ENCODE measurements around the gene ZNF536. TPM values are rescaled to one million over a fixed set of nuclear protein-coding genes. Genes with fewer than 3 reads are reported as not detected.
"Not testable (repeated sequence)": the region's sequence is repeated elsewhere in the genome, so short reads cannot be mapped to it uniquely, and the experiment has no call there.

ZNF536 gene
- total and polyA plus RNA-seq, 7 experiments from 2014 or later: not detected

- ChIA-PET CTCF (no interaction called here), POLR2A (no interaction called here)
- ATAC-seq (no peak), DNase-seq (no peak)
- Mint-ChIP-seq H3K4me3 (no peak overlapping the region), H3K27me3 (peaks cover 4 to 12% (median 7%) of the 10 kb centered on the region in 5 donors), H3K4me1 (no peaks in the 10 kb centered on the region), H3K36me3 (peaks cover 0 to under 1% (median 0%) of the 10 kb centered on the region in 5 donors), H3K9me3 (peaks cover 0 to 13% (median 0%) of the 10 kb centered on the region in 11 donors), H3K27ac (no peak overlapping the region)
- no peaks in the 10 kb centered on the region for H3K9me3 ChIP-seq (ENCODE audit: control insufficient read depth in 2 of 3, low read length in 3 of 3)
- no peaks in the 10 kb centered on the region for H3K4me1 ChIP-seq (ENCODE audit: control insufficient read depth in 2 of 2, insufficient read depth in 2 of 2, low read length in 2 of 2)
- H3K27me3 ChIP-seq (ENCODE audit: control insufficient read depth in 2 of 2, insufficient read depth in 2 of 2, low read length in 2 of 2): no peaks in the 10 kb centered on the region
- H3K27ac ChIP-seq (ENCODE audit: low read depth, low read length): no peak overlapping the region
- intact Hi-C loops (cut with micrococcal nuclease): no loop called here
- no peak overlapping the region for H3K4me3 ChIP-seq (ENCODE audit: low read length)
- no peaks in the 10 kb centered on the region for H3K36me3 ChIP-seq (ENCODE audit: control insufficient read depth in 2 of 3, insufficient read depth in 3 of 3, low read length in 3 of 3)
Observed at GRCh38 chr19:30411714-30412113, 39.5 kb downstream of the ZNF536 start.

DNA sequence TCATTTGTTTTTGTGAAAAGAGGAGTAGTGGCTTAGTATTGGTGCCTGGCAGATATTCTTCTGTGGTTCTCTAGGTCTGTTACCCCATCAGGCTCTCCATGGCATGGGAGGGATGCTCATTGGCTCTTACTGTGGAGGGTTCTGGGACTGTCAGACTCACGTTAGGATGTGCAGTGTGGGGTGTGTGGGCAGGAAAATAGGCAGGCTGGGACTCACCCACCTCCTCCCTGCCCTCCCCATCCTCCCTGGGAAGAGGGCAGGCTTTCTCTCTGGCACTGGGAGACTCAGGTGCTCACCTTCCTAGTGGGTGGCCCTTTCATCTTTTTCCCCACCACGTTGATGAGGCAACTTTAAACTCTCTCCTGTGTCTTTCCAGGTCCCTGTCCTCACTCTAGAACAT lies 44.2 kb downstream of the ZNF536 start:
- no peak overlapping the region for H3K4me3 Mint-ChIP-seq
- H3K9me3 Mint-ChIP-seq: peaks cover 0 to 18% (median 1%) of the 10 kb centered on the region in 11 donors
- H3K27me3 Mint-ChIP-seq: peaks cover 6 to 32% (median 27%) of the 10 kb centered on the region in 5 donors
- H3K4me3 ChIP-seq (ENCODE audit: low read length): no peak overlapping the region
- H3K27me3 ChIP-seq (ENCODE audit: control insufficient read depth in 2 of 2, insufficient read depth in 2 of 2, low read length in 2 of 2): peaks cover 0 to 3% of the 10 kb centered on the region in 2 donors
- intact Hi-C loops (cut with micrococcal nuclease): no loop called here
- H3K27ac ChIP-seq (ENCODE audit: low read depth, low read length): no peak overlapping the region
- no peaks in the 10 kb centered on the region for H3K4me1 Mint-ChIP-seq
- H3K9me3 ChIP-seq (ENCODE audit: control insufficient read depth in 2 of 3, low read length in 3 of 3): no peaks in the 10 kb centered on the region
- H3K27ac Mint-ChIP-seq: no peak overlapping the region
- no peak for ATAC-seq
- peaks cover 0 to 5% (median 0%) of the 10 kb centered on the region in 5 donors for H3K36me3 Mint-ChIP-seq
- POLR2A ChIA-PET: no interaction called here
- DNase-seq: no peak
- CTCF ChIA-PET: no interaction called here
- H3K36me3 ChIP-seq (ENCODE audit: control insufficient read depth in 2 of 3, insufficient read depth in 3 of 3, low read length in 3 of 3): no peaks in the 10 kb centered on the region
- no peaks in the 10 kb centered on the region for H3K4me1 ChIP-seq (ENCODE audit: control insufficient read depth in 2 of 2, insufficient read depth in 2 of 2, low read length in 2 of 2)

DNA sequence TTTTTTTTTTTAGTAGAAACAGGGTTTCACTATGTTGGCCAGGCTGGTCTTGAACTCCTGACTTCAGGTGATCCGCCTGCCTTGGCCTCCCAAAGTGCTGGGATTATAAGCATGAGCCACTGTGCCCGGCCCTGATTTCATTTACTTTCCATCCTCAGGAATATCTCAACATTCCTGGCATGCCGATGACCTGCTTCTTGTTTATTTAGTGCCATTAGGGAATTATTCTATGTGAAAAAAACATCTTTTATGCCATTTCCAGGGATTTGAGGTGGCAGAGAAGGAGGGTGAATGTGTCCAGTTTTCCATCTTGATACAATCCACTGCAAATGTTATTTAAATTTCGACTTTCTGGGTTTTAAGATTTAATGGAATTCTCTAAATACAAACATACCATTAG lies 45.0 kb downstream of the ZNF536 start:
- H3K27ac ChIP-seq (ENCODE audit: low read depth, low read length); H3K4me1 Mint-ChIP-seq; CTCF ChIA-PET; DNase-seq; H3K36me3 Mint-ChIP-seq; ATAC-seq; H3K36me3 ChIP-seq (ENCODE audit: control insufficient read depth in 2 of 3, insufficient read depth in 3 of 3, low read length in 3 of 3); H3K9me3 ChIP-seq (ENCODE audit: control insufficient read depth in 2 of 3, low read length in 3 of 3); POLR2A ChIA-PET; H3K4me1 ChIP-seq (ENCODE audit: control insufficient read depth in 2 of 2, insufficient read depth in 2 of 2, low read length in 2 of 2); H3K4me3 Mint-ChIP-seq; H3K27ac Mint-ChIP-seq; H3K27me3 ChIP-seq (ENCODE audit: control insufficient read depth in 2 of 2, insufficient read depth in 2 of 2, low read length in 2 of 2); intact Hi-C loops (cut with micrococcal nuclease); H3K4me3 ChIP-seq (ENCODE audit: low read length): not testable (repeated sequence)
- Mint-ChIP-seq H3K9me3 (peaks cover 0 to 18% (median 1%) of the 10 kb centered on the region in 11 donors), H3K27me3 (peaks cover 6 to 34% (median 27%) of the 10 kb centered on the region in 5 donors)

- Histone ChIP-seq H3K36me3 (ENCODE audit: control insufficient read depth in 2 of 3, insufficient read depth in 3 of 3, low read length in 3 of 3) (no peaks in the 10 kb centered on the region), H3K27me3 (ENCODE audit: control insufficient read depth in 2 of 2, insufficient read depth in 2 of 2, low read length in 2 of 2) (peaks cover 0 to 3% of the 10 kb centered on the region in 2 donors), H3K9me3 (ENCODE audit: control insufficient read depth in 2 of 3, low read length in 3 of 3) (no peaks in the 10 kb centered on the region), H3K4me1 (ENCODE audit: control insufficient read depth in 2 of 2, insufficient read depth in 2 of 2, low read length in 2 of 2) (no peaks in the 10 kb centered on the region), H3K27ac (ENCODE audit: low read depth, low read length) (no peak overlapping the region), H3K4me3 (ENCODE audit: low read length) (no peak overlapping the region)
- Mint-ChIP-seq H3K9me3 (peaks cover 0 to 15% (median 0%) of the 10 kb centered on the region in 11 donors), H3K27me3 (peaks cover 5 to 35% (median 27%) of the 10 kb centered on the region in 5 donors), H3K36me3 (peaks cover 0 to 5% (median 0%) of the 10 kb centered on the region in 5 donors), H3K27ac (no peak overlapping the region), H3K4me1 (no peaks in the 10 kb centered on the region), H3K4me3 (no peak overlapping the region)
- intact Hi-C loops (cut with micrococcal nuclease): no loop called here
- POLR2A ChIA-PET: no interaction called here
- DNase-seq: no peak
- no peak for ATAC-seq
- CTCF ChIA-PET: no interaction called here
Observed at GRCh38 chr19:30419568-30420180, 47.5 kb downstream of the ZNF536 start.

GRCh38 chr19:30420316-30420715 lies 48.1 kb downstream of the ZNF536 start:
- Histone ChIP-seq H3K36me3 (ENCODE audit: control insufficient read depth in 2 of 3, insufficient read depth in 3 of 3, low read length in 3 of 3) (no peaks in the 10 kb centered on the region), H3K4me1 (ENCODE audit: control insufficient read depth in 2 of 2, insufficient read depth in 2 of 2, low read length in 2 of 2) (no peaks in the 10 kb centered on the region), H3K9me3 (ENCODE audit: control insufficient read depth in 2 of 3, low read length in 3 of 3) (no peaks in the 10 kb centered on the region), H3K27me3 (ENCODE audit: control insufficient read depth in 2 of 2, insufficient read depth in 2 of 2, low read length in 2 of 2) (peaks cover 0 to 3% of the 10 kb centered on the region in 2 donors), H3K4me3 (ENCODE audit: low read length) (no peak overlapping the region), H3K27ac (ENCODE audit: low read depth, low read length) (no peak overlapping the region)
- ATAC-seq (no peak), DNase-seq (no peak)
- Mint-ChIP-seq H3K27ac (no peak overlapping the region), H3K9me3 (peaks cover 0 to 8% (median 0%) of the 10 kb centered on the region in 11 donors), H3K27me3 (peaks cover 3 to 39% (median 27%) of the 10 kb centered on the region in 5 donors), H3K4me1 (no peaks in the 10 kb centered on the region), H3K4me3 (no peak overlapping the region), H3K36me3 (peaks cover 0 to 5% (median 0%) of the 10 kb centered on the region in 5 donors)
- ChIA-PET POLR2A (no interaction called here), CTCF (no interaction called here)
- intact Hi-C loops (cut with micrococcal nuclease): no loop called here

- Mint-ChIP-seq H3K9me3 (peaks cover 0 to 6% (median 0%) of the 10 kb centered on the region in 11 donors), H3K4me1 (no peaks in the 10 kb centered on the region), H3K36me3 (peaks cover 0 to 5% (median 0%) of the 10 kb centered on the region in 5 donors), H3K27me3 (peaks cover 3 to 39% (median 24%) of the 10 kb centered on the region in 5 donors), H3K4me3 (no peak overlapping the region), H3K27ac (no peak overlapping the region)
- Histone ChIP-seq H3K4me1 (ENCODE audit: control insufficient read depth in 2 of 2, insufficient read depth in 2 of 2, low read length in 2 of 2) (no peaks in the 10 kb centered on the region), H3K4me3 (ENCODE audit: low read length) (no peak overlapping the region), H3K27me3 (ENCODE audit: control insufficient read depth in 2 of 2, insufficient read depth in 2 of 2, low read length in 2 of 2) (peaks cover 0 to 3% of the 10 kb centered on the region in 2 donors), H3K27ac (ENCODE audit: low read depth, low read length) (no peak overlapping the region), H3K36me3 (ENCODE audit: control insufficient read depth in 2 of 3, insufficient read depth in 3 of 3, low read length in 3 of 3) (no peaks in the 10 kb centered on the region), H3K9me3 (ENCODE audit: control insufficient read depth in 2 of 3, low read length in 3 of 3) (no peaks in the 10 kb centered on the region)
- CTCF ChIA-PET: no interaction called here
- POLR2A ChIA-PET: no interaction called here
- no peak for ATAC-seq
- DNase-seq: no peak
- intact Hi-C loops (cut with micrococcal nuclease): no loop called here
Observed at GRCh38 chr19:30420881-30421280, 48.7 kb downstream of the ZNF536 start.

DNA sequence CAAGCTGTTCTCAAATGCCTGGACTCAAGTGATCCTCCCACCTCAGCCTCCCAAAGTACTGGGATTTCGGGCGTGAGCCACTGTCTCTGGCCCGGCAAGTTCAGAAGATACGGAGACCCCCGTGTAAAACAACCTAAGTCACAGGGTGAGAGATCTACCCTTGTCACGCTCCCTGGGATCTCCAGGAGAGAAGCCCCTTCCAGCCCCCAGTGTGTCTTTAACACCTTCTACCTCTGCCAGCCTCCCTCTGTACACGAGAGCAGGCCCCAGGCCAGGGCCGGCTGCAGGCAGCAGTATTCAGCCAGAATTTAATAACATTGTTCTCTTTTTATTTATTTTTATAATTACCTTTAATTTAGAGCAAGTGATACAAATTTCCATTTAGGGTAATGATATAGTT lies 49.4 kb downstream of the ZNF536 start:
- no peak overlapping the region for H3K27ac ChIP-seq (ENCODE audit: low read depth, low read length)
- DNase-seq: no peak
- H3K9me3 Mint-ChIP-seq: peaks cover 0 to 4% (median 0%) of the 10 kb centered on the region in 11 donors
- CTCF ChIA-PET: no interaction called here
- no peaks in the 10 kb centered on the region for H3K36me3 ChIP-seq (ENCODE audit: control insufficient read depth in 2 of 3, insufficient read depth in 3 of 3, low read length in 3 of 3)
- no peak for ATAC-seq
- peaks cover 0 to 33% (median 21%) of the 10 kb centered on the region in 5 donors for H3K27me3 Mint-ChIP-seq
- no peaks in the 10 kb centered on the region for H3K4me1 Mint-ChIP-seq
- peaks cover 0 to 3% of the 10 kb centered on the region in 2 donors for H3K27me3 ChIP-seq (ENCODE audit: control insufficient read depth in 2 of 2, insufficient read depth in 2 of 2, low read length in 2 of 2)
- H3K36me3 Mint-ChIP-seq: peaks cover 0 to 5% (median 0%) of the 10 kb centered on the region in 5 donors
- no peak overlapping the region for H3K27ac Mint-ChIP-seq
- no peak overlapping the region for H3K4me3 Mint-ChIP-seq
- no peak overlapping the region for H3K4me3 ChIP-seq (ENCODE audit: low read length)
- H3K9me3 ChIP-seq (ENCODE audit: control insufficient read depth in 2 of 3, low read length in 3 of 3): no peaks in the 10 kb centered on the region
- POLR2A ChIA-PET: no interaction called here
- intact Hi-C loops (cut with micrococcal nuclease): no loop called here
- H3K4me1 ChIP-seq (ENCODE audit: control insufficient read depth in 2 of 2, insufficient read depth in 2 of 2, low read length in 2 of 2): no peaks in the 10 kb centered on the region
